Uterus (tissue), 4 donors: ENCODE data around the gene ATG13. TPM values are rescaled to one million over a fixed set of nuclear protein-coding genes. Genes with fewer than 3 reads are reported as not detected.

Source experiments
- DNase-seq, 2 donors: peaks; one replicate each; pipeline ENCODE4 v3.0.0-alpha.2; 2019 to 2020
- H3K27ac ChIP-seq, 2 donors: fragments of 200-600 bp; sonication (generic); 1 replicate in 1 of 2; 2 replicates in 1 of 2; pipeline ENCODE4 v1.5.1; 2016 to 2018
- H3K27me3 ChIP-seq, 2 donors: fragments of 200-600 bp; sonication (generic); one replicate each; pipeline ENCODE4 v1.5.1; 2018 to 2019; ENCODE audit warnings: control low read depth in 1 of 2
- H3K36me3 ChIP-seq, 2 donors: fragments of 200-600 bp; sonication (generic); one replicate each; pipeline ENCODE4 v1.5.1; 2019; ENCODE audit warnings: control low read depth in 1 of 2
- H3K4me1 ChIP-seq, 2 donors: fragments of 200-600 bp; sonication (generic); one replicate each; pipeline ENCODE4 v1.5.1; 2018 to 2019; ENCODE audit warnings: control low read depth in 1 of 2
- H3K4me3 ChIP-seq, 2 donors: fragments of 200-600 bp; sonication (generic); 1 replicate in 1 of 2; 2 replicates in 1 of 2; pipeline ENCODE4 v1.5.1; 2018 to 2019; ENCODE audit warnings: mild to moderate bottlenecking in 1 of 2
- H3K9me3 ChIP-seq, 2 donors: fragments of 200-600 bp; sonication (generic); one replicate each; pipeline ENCODE4 v1.5.1; 2019; ENCODE audit warnings: control low read depth in 1 of 2
- POLR2A ChIP-seq, 2 donors: fragments of 450-650 bp; IDR thresholded peaks; one replicate each; pipeline ENCODE4 v1.6.1; 2016; ENCODE audit warnings: antibody characterized with exemption in 2 of 2, mild to moderate bottlenecking in 1 of 2, moderate library complexity in 1 of 2
- intact Hi-C: fragments of 100-400 bp; cut with DNase I; formaldehyde crosslinking; loops from one replicate; pipeline ENCODE4 v1.15.1; 2023; ENCODE audit warnings: low total_unique reads
- total RNA-seq, 4 donors: library from RNA; depleted of rRNA in 3 of 4; stranded (reverse); fragments of >200 nt in 3 of 4; gene quantifications; one replicate each; pipeline versions ENCODE4 v1.1.0 to v1.2.4, GENCODE V29; 2014 to 2023
- TF ChIP-seq, protein P1 (sequence below), 4 experiments: fragments of 200-600 bp in 2 of 4; fragments of 450-650 bp in 2 of 4; sonication (generic) in 2 of 4; IDR thresholded peaks; one replicate each; pipeline ENCODE4 v1.5.1; 2016 to 2019; ENCODE audit warnings: antibody characterized with exemption in 4 of 4, mild to moderate bottlenecking in 2 of 4, moderate library complexity in 1 of 4
- donor health status: DM: yes; HTN: yes; CAD: no.

ATG13 gene
- total RNA-seq, 4 donors from 2014 or later: 51.8 to 102 (median 68.3) TPM

DNA sequence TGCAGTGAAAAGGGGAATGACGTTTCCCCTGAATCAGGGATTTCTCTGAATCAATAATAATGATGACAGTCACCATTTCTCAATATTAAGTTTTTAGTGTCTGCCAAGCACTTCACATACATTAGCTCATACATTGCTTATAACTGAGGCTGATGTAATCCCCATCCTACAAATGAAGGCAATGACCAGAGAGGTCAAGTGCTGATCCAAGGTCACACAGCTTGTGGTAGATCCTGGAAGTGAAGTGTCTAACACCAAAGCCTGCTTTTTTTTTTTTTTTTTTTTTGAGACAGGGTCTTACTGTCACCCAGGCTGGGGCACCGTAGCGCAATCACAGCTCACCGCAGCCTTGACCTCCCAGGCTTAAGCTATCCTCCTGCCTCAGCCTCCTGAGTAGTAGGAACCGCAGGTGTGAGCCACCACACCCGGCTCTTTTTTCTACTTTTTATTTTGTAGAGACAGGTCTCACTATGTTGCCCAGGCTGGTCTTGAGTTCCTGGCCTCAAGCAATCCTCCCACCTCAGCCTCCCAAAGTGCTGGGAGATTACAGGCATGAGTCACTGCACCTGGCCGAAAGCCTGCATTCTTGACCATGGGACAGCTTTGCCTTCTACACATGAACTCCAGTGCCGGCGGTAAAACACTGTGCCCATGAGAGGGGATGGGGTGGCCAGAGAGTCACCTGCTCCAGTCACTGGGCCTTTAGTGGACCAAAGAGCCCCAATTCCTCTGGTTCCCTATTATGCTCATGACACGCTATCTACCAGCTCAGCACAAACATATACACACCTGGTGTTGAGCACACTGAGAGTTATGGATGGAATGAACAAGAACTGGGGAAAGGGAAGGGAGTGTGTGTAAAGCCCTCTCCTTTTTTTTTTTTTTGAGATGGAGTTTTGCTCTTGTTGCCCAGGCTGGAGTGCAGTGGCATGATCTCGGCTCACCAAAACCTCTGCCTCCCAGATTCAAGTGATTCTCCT lies 65.7 kb downstream of the ATG13 start:
- peak overlapping the region; percentile 64 to 78 for H3K27ac ChIP-seq
- intact Hi-C loops: no loop called here
- TF ChIP-seq, protein P1, sequence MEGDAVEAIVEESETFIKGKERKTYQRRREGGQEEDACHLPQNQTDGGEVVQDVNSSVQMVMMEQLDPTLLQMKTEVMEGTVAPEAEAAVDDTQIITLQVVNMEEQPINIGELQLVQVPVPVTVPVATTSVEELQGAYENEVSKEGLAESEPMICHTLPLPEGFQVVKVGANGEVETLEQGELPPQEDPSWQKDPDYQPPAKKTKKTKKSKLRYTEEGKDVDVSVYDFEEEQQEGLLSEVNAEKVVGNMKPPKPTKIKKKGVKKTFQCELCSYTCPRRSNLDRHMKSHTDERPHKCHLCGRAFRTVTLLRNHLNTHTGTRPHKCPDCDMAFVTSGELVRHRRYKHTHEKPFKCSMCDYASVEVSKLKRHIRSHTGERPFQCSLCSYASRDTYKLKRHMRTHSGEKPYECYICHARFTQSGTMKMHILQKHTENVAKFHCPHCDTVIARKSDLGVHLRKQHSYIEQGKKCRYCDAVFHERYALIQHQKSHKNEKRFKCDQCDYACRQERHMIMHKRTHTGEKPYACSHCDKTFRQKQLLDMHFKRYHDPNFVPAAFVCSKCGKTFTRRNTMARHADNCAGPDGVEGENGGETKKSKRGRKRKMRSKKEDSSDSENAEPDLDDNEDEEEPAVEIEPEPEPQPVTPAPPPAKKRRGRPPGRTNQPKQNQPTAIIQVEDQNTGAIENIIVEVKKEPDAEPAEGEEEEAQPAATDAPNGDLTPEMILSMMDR (IDR thresholded peaks at IDR 0.05): no peak
- no peak for TF ChIP-seq POLR2A (IDR thresholded peaks at IDR 0.05)
- H3K36me3 ChIP-seq: no peaks in the 10 kb centered on the region
- peaks cover 3% of the 10 kb centered on the region in 2 donors for H3K4me1 ChIP-seq
- H3K9me3 ChIP-seq: no peaks in the 10 kb centered on the region
- DNase-seq: peak in 1 of 2 donors; percentile 36
- no peaks in the 10 kb centered on the region for H3K27me3 ChIP-seq
- no peak overlapping the region for H3K4me3 ChIP-seq

GRCh38 chr11:46684367-46684766 lies 67.0 kb downstream of the ATG13 start:
- H3K27ac ChIP-seq: peak overlapping the region; percentile 64 to 78
- no peaks in the 10 kb centered on the region for H3K9me3 ChIP-seq
- no peaks in the 10 kb centered on the region for H3K36me3 ChIP-seq
- peaks cover 3% of the 10 kb centered on the region in 2 donors for H3K4me1 ChIP-seq
- TF ChIP-seq, protein P1 (IDR thresholded peaks at IDR 0.05): no peak
- TF ChIP-seq POLR2A (IDR thresholded peaks at IDR 0.05): no peak
- H3K27me3 ChIP-seq: no peaks in the 10 kb centered on the region
- no peak for DNase-seq
- no peak overlapping the region for H3K4me3 ChIP-seq
- intact Hi-C loops: no loop called here

DNA sequence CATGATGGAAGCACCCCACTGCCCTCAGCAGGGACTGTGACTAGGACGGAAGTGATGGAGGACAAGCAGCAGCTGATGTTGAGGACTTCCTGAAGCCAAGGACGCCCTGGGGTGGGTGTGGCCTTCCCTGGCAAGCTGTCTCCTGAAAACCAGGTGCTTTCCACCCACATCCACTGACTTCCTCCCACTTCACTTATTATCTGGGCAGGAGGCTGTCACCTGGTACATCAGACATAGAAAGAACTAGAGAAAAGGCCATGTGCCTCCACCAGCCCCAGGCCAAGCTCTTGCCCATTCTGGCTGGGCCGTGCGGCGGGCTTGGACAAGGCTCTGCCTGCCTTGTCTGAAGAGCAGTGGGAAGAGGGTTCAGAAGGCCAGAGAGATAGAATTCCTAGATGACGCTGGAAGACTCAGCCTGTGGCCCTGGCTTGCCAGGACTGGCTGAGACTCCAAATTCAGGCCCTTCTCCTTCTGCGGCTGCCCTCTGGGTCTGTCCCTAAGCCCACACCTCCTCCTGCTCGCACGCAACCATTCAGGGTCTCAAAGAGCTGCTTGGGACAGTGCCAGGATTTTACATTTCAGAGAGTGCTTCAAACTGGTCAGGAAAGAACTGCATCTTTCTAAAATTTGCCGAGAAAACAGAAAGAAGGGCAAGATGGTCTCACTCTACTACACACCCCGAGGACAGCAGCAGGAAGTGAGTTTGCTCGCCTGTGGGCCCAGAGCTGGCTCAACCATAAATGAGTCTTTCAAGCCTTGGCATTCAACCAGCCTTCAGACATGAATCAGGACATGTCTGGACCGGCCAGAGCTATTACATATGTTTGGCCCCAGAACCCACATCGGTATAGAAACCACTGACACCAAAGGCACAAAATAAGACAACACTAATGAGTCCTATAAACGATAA lies 69.8 kb downstream of the ATG13 start:
- TF ChIP-seq, protein P1 (IDR thresholded peaks at IDR 0.05): no peak
- TF ChIP-seq POLR2A (IDR thresholded peaks at IDR 0.05): no peak
- Histone ChIP-seq H3K27ac (peak overlapping the region; percentile 67 to 71), H3K9me3 (no peaks in the 10 kb centered on the region), H3K4me3 (no peak overlapping the region), H3K27me3 (no peaks in the 10 kb centered on the region), H3K4me1 (peaks cover 3% of the 10 kb centered on the region in 2 donors), H3K36me3 (no peaks in the 10 kb centered on the region)
- intact Hi-C loops: no loop called here
- DNase-seq: peak; percentile 37 to 57

GRCh38 chr11:46690702-46691101 lies 73.3 kb downstream of the ATG13 start:
- Histone ChIP-seq H3K9me3 (no peaks in the 10 kb centered on the region), H3K36me3 (no peaks in the 10 kb centered on the region), H3K27me3 (no peaks in the 10 kb centered on the region), H3K27ac (no peak overlapping the region), H3K4me3 (no peak overlapping the region), H3K4me1 (peaks cover 3 to 14% of the 10 kb centered on the region in 2 donors)
- TF ChIP-seq, protein P1 (IDR thresholded peaks at IDR 0.05): no peak
- no peak for TF ChIP-seq POLR2A (IDR thresholded peaks at IDR 0.05)
- DNase-seq: no peak
- intact Hi-C loops: no loop called here
